Left renal cortex interstitium (tissue), 4 donors: ENCODE measurements around the gene TUBB. TPM values are rescaled to one million over a fixed set of nuclear protein-coding genes. Genes with fewer than 3 reads are reported as not detected.
A peak's percentile ranks its signal among the peaks of the same experiment; 100 is the strongest.

Experiments used
- DNase-seq, 4 donors: peaks; one replicate each; pipeline ENCODE4 v3.0.0-alpha.2; 2013; ENCODE audit warnings: low read depth in 4 of 4, low spot score in 2 of 4, missing footprints in 1 of 4
- polyA plus RNA-seq, 4 donors: library from polyadenylated mRNA; unstranded; fragments of 120-200 nt; gene quantifications; one replicate each; pipeline ENCODE4 v1.2.1, GENCODE V29; 2013; ENCODE audit not compliant: insufficient read length in 4 of 4

The TUBB gene
- polyA plus RNA-seq, 4 donors = 1,069 to 1,330 (median 1,244) TPM

DNA sequence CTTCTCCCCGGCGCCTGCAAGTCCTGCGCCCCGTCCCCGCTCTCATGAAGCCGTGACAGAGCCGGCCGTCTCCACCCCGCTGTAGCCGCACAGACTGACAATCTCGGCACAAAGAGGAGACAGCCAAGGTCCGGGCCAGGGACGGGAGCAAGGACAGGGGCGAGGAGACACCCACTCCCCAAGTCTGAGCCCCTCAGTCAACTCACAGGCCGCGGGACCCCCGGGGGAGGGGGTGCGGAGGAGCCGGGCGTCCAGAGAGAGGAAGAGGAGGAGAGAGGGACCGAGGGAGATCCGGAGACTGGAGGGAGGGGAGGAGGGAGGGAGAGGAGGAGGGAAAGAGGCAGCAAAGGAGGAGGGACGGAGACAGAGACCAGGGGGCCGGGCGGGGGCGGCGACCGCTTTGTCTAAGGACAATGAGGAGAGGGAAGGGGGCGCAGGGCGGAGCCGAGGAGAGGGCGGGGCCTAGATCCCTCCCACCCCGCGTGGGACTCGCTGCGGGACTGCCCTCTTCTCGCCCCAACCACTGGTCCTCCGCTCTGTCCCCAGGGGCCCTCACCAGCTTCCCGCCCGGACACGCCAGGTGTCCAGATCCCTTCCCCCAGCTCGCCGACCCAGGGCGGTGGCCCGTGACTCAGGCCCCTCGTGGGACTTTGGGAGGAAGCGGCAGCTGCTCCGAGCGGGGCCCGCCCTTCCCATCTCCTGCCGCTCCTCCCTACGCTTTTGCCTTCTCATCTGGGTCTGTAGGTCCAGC is 33.1 kb upstream of the TUBB start:
- DNase-seq = peak; percentile 75 to 87 (median 80)

DNA sequence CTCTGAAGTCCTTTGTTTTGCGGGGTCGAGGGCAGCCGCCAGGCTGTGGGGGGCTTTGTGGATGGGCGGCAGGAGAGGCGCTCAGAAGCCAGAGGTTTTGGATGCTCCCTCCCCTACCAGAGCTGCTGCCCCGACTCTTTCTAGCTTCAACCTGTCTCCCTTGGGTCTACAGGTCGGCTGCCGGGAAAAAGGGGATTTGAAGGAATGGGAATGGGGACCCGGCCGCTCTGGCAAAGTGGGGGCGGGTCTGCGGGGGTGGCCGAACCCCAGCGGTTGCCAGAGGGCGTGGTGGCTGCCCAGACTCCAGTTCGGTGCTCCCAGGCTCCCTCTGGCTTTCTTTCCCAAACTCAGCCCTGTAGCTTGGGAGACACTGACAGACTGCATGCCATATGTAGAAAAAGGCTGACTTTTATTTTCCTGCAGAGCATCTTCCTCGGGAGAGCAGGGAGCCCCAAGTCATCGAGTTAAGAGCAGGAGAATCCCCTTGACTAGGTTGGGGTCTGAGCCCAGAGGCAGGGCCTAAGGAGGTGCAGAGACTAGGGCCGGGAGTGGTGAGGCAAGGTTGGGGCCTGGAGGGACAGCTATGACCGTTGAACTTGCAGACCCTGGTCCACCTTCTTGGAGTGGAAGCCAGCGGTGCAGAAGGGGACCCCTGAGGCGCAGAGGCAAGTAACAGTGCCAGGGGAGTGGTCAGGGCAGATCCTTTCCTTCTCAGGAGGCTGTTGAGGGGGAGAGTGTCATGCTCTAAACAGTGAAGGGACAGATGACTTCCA is 32.3 kb upstream of the TUBB start:
- no peak for DNase-seq

DNA sequence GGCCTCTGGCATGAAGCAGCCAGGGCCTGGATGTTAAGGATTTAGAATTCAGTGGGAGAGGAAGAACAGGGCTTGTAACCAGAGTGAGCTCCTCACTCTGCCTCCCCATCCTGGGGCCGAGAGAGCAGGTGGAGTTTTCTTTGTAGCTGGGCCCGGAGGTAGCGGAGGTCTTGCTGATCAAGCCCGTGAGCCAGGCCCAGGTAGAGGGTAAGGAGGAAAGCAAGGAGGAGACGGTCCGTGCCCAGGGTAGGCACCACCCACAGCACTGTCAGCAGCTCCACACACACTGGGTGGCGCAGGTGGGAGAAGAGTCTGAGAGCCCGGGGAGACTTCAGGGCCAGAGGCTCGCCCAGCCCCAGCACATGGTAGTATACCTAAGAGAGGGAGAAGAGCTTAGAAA is 31.6 kb upstream of the TUBB start:
- no peak for DNase-seq

DNA sequence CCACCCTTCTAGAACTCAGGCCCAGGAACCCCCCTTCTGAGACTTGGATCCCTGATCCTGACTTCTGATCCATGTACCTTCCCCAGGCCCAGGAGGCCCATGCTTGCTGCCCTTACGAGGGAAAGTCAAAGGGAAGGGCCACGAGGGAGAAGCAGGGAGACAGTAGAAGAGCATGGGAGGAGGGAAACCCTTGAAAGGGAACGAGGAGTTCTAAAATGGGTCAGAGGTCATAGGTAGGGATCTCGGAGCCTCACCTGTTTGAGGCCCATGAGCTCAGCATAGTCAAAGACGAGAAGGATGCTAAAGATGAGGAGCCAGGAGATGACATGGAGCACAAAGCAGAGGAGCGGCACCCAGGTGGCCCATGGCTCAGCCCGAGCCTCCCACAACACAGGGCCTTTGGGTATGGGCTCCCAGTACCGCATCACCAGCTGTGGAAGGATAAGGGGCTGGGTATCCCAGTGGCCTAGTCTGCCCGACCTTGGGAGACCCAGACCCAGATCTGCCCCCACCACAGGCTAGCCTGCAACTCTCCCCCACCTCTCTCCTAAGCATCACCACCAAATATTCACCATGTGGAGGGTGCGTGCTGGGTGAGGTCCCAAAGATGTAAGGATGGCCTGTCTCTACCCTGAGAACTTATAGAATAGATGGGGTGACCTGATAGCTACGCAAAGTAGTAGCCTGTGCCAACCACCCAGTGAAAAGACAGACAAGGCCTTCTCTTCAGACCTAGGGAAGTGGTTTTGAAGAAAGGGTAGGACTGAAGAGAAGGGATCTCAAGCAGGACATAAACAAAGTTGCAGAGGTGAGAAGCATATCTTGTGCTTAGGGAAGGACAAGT is 30.9 kb upstream of the TUBB start:
- DNase-seq = no peak

DNA sequence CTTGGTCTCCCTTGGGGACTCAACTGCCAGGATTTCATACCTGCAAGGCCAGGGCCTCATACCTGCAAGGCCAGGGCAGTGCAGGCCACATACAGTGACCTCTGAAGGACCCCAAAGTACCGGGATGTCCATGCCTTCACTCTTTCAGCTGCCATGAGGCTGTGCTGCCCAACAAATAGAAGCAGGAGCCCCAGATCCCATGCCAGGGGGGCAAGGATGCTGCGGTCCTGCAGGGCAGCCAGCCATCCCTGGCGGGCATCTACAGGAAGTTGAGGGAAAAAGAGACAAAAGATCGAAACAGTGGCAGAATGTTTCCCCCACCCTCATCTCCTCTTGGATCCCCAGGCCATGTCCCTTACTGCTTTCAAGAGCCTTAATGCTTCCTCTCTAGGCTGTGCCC is 30.2 kb upstream of the TUBB start:
- DNase-seq = no peak

DNA sequence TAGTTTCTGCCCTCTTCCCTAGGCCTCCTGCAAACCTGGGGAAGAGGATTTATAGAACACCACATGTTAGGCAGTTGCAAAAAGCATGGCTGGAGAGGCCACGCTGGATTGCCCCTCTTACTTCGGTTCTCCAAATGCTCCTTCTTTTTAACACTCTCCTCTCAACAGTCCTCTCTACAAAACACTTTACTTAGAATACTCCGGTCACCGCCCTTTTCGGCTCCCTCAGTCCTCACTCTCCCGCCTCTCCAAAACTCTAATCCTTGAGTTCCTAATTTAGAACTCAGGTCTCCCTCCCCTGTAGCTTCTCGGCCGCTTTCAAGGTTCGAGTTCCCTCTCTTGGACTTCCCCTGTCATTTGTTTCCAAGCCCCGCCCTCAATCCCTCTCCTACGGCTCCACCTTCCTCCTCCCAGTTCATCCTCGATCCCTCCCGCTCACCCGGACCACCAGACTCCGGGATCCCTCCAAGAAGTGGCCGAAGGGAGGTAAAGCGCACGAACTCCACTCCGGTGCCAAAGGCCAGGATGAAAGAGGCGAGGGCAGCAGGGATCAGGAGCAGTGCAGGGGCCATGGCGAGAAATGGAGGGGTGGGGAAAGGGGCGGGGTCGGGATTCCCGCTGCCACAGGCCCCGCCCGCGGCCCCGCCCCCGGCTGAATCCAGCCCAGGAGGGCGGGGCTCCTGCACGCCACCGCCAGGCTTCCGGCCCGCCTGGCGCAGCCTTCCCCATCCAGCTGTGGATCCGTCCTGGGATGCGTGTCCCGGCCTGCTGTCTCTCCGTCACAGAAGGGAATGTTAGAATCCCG is 29.5 kb upstream of the TUBB start, which contains the start of gene NRM:
Gene NRM (minus strand): TSS at position 582 of the 805 bp plus-strand sequence. CDS start 10 bp downstream, at position 572.
- DNase-seq = peak; percentile 79 to 93 (median 86)

DNA sequence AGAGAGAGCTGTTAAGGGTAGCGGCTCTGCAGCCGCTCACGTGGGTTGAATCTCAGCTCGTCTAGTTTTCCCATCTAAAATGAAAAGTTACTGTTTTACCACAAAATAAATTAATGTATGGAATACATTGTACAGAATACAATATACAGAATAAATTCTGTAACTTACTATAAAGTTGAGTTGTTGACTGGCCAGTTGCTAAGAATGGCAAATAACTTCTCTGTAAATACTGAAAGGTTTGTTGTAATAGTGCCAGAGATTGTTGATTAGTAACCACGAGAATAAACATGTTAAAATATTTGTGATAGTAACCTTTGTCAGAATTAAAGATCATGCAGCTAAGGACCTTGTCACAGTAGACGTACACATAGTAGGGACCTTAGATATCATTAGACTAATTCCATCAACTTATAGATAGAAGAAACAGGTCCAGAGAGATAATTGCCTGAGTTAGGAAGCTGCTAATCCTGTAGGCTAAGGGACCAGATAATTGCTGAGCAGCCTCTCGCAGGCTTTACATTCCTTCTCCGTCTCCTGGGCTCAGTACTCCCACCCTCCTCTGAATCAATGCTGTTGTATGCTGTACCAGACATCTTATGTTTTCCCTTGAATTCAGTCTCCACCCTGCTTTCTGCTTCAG is 28.8 kb upstream of the TUBB start:
- no peak for DNase-seq

DNA sequence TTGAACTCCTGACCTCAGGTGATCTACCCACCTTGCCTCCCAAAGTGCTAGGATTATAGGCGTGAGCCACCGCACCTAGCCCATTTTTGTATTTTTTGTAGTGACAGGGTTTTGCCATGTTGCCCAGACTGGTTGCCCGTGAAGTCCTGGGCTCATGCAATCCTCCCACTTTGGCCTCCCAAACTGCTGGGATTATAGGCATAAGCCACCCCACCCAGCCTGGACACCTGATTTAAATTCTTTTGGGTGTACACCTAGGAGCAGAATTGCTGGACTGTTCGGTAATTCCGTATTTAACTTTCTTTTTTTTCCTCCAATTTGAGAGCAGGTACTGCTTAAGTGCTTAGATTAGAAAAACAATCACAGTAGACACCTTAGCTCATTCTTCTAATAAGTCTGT is 23.7 kb upstream of the TUBB start:
- DNase-seq = no peak

DNA sequence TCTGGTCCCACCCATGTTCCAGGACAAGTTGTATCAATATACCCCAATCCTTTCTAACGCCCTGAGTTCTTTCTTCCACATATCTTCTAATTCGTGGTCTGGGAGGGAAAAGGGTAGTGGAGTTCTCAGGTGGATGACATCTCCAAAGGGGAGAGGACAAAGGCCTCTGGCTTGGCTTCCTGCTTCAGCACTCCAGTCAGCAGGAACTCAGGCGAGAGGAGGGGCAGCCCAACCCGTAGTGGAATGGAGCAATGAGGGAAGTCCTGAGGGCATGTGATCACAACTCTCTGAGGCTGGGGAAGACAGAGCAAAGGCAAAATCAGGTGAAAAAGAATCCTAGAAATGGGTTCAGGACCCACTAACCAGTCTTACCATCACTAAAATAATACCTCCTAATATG is 19.8 kb upstream of the TUBB start:
- DNase-seq = no peak

DNA sequence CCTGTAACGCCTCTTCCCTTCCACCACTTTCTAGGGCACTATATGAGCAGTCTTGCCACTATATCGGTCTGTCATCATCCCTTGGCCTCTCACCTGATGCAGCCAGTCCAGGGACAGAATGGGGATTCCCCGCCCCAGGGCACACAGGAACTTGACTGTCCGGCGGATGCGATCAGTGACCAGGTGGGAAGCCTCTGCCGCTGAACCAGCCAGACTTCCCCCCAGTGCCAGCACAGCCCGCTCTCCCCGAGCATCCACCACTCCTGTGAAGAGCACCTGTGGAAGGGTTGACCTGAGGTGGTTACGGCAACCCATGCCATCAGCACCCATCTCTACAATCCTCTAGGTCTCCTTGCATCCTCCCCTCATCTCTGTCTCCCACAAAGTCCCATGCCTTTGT is 17.1 kb upstream of the TUBB start:
- DNase-seq = no peak

DNA sequence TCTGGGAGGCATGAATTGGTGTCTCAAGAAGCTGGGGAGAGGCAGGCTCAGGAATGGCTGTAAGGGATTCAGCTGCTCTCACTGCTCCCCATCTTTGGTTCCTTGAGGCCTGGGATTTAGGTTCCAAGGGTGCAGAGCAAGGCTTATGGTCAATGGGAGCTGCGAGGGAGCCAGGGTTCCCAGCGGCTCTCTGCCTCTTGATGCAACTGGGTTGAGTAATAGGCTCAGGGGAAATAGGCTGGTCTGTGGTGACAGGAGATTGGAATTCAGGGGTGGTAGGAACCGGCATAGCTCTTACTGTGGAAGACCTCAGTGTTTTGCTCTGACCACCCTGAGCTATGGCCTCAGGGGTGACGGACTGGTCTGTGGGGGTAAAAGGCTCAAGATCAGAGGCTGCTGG is 16.3 kb upstream of the TUBB start:
- DNase-seq = no peak

DNA sequence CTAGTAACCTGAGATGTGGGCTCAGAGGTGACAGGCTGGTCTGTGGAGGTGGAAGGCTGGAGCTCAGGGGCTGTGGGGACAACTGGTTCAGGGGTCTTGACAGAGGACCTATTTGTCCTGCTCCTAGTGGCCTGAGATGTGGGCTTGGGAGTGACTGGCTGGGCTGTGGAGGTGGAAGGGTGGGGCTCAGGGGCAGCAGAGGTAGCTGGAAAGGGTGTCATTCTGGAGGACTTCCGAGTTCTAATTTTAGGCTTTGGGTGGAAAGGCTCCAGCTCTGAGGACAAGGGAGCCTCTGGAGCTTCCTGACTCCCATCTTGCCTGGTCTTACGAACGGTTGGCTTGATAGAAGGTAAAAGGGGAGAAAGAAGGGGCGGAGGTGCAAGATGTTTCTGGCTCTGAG is 14.5 kb upstream of the TUBB start:
- DNase-seq = no peak

DNA sequence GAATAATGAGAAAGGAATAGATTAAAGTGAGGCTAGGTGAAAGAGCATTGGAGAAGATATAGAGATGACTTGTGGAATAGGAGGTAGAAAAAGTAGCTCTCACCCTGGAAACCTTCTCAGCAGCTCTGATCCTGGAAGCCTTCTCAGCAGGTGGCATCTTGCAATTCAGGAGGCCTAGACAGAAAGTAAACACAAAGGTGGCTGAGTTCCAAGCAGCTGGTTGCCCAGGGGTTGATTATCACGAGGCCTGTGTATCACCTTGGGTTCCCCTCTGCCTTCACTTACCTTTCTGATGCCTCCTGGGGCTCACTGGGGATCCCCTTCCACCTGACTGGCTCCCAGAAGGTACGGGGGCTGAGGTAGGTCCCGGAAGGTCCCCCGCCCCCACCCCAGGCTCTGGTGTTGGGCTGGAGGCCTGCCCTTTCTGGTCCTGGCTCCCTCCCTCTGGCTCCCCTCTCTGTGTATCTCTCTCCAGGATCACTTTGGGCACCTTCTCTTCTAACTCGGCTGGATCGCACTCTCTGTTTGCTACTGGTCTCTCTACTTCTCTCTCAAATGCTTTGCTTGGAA is 12.8 kb upstream of the TUBB start:
- DNase-seq = no peak

DNA sequence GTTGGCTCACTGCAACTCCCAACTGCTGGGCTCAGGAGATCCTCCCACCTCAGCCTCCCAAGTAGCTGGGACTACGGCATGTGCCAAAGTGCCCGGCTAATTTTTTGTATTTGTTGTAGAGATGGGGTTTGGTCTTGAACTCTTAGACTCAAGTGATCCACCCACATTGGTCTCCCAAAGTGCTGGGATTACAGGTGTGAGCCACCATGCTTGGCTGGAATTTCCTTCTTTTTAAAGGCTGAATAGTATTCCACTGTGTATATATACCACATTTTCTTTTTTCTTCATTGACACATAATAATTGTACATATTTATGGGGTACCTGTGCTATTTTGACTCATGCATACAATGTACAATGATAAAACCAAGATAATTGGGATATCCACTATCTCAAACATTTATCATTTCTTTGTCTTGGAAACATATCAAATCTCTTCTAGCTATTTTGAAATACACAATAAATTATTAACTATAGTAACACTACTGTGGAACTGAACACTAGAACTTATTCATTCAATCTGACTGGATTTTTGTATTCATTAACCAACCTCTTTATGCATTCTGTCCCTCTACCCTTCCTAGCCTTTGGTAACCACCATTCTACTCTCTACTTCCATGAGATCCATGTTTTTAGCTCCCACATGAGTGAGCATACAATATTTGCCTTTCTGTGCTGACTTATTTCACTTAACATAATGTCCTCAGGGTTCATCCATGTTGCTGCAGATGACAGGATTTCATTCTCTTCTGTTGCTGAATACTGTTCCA is 10.9 kb upstream of the TUBB start:
- DNase-seq = no peak

DNA sequence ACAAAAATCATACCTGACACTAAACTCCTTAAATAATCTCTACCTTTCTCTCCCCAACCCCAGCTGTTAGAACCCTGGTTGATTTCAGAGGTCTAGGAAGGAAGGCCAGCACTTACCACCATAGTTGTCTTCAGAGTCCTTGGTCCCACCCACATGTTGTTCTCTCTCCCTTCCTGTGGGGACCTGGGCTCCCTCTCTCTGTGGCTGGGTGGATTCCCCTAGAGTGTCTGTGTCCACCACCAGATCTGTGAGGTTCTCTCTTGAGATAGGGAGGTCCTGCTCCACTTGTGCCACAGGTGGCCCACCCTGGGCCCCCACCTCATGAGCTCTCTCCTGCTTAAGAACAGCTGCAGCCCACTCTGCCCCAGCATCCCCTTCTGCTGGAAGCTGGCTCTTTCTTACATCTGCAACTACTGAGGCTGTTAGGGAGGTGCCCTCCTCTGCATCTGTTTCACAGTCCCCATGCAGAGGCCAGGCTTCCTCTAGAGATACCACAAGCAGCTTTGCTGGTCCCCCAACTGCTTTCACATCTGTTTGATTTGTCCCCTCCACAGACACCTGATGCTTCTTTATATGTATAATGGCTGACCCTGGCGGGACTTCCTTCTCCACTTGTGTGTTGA is 8.3 kb upstream of the TUBB start:
- DNase-seq = no peak

DNA sequence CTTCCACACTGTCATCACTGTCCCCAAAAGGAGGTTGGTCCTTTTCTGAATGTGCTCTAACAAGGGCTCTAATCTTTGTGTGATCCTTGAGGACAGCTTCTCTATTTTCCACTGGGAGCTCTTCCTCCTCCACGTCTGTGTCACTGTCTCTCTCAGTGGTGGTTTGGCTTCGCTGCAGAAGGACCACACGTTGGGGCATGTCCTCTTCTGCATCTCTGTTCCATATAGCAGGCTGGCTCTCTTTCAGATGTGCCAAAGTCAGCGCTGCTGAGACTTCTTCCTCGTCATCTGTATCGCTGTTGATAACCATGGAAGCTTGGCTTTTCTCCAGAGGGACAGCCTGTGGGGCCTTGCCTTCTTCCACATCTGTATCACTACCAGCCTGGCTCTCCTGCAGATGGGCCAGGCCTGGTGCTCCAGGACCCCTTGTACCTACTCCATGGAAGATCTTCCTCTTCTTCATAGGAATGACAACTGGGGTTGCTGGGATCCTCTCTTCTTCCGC is 7.7 kb upstream of the TUBB start:
- DNase-seq = no peak

DNA sequence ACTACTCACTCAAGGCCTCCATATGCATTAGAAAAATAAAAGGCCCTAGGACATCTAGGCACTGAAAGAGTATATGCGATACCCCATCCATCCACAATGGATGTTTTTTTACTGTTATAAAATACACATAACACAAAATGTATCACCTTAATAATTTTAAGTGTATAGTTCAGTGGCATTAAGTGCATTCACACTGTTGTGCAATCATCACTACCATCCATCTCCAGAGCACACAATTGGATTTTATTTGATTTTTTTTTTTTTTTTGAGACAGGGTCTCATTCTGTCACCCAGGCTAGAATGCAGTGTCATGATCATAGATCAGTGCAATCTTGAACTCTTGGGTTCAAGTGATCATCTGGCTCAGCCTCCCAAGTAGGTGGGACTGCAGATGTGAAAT is 5.9 kb upstream of the TUBB start:
- DNase-seq = no peak

DNA sequence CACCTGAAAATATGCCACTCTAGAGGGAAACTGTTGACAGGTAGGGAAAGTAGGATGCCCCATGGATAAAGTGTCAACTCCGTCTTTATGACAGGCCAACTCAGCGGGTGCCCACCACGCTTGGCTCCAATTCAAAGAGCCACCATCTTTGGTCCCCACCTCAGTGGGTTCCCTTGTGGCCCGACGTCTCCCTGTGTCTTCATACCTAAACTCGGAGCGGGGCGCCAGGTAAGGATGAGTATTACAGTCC is 3.3 kb upstream of the TUBB start:
- DNase-seq = peak in 1 of 4 donors; percentile 50
